Neural progenitor cell (in vitro differentiated cells): ENCODE measurements around the gene PAXIP1. TPM values are rescaled to one million over a fixed set of nuclear protein-coding genes. Genes with fewer than 3 reads are reported as not detected.
A peak's percentile ranks its signal among the peaks of the same experiment; 100 is the strongest.

ENCODE experiments used
- DNase-seq: peaks from one replicate; pipeline ENCODE4 v3.0.0-alpha.2; 2016; ENCODE audit warnings: low spot score
- H2AFZ ChIP-seq: fragments of 200-600 bp; sonication (generic); replicated peaks from 2 replicates; pipeline ENCODE4 v1.6.1; 2016; ENCODE audit warnings: antibody characterized with exemption
- H3F3A ChIP-seq: fragments of 200-600 bp; sonication (generic); 2 replicates; pipeline ENCODE4 v1.6.1; 2016; ENCODE audit warnings: antibody characterized with exemption, low read depth
- H3K27ac ChIP-seq: fragments of 200-600 bp; sonication (generic); 2 replicates; pipeline ENCODE4 v1.5.1; 2016; ENCODE audit warnings: mild to moderate bottlenecking
- H3K27me3 ChIP-seq: fragments of 200-600 bp; sonication (generic); 2 replicates; pipeline ENCODE4 v1.6.1; 2016; ENCODE audit warnings: mild to moderate bottlenecking, moderate library complexity
- H3K36me3 ChIP-seq: fragments of 200-600 bp; sonication (generic); 2 replicates; pipeline ENCODE4 v1.5.1; 2016
- H3K4me1 ChIP-seq: fragments of 200-600 bp; sonication (generic); 2 replicates; pipeline ENCODE4 v1.6.1; 2016; ENCODE audit warnings: mixed run types
- H3K4me2 ChIP-seq: fragments of 200-600 bp; sonication (generic); 2 replicates; pipeline ENCODE4 v1.6.1; 2016
- H3K4me3 ChIP-seq: fragments of 200-600 bp; sonication (generic); 2 replicates; pipeline ENCODE4 v1.5.1; 2016
- H3K79me2 ChIP-seq: fragments of 200-600 bp; sonication (generic); 2 replicates; pipeline ENCODE4 v1.6.1; 2016; ENCODE audit warnings: low read depth
- H3K9ac ChIP-seq: fragments of 200-600 bp; sonication (generic); 2 replicates; pipeline ENCODE4 v1.6.1; 2016
- H3K9me3 ChIP-seq: fragments of 200-600 bp; sonication (generic); 2 replicates; pipeline ENCODE4 v1.5.1; 2016; ENCODE audit warnings: low read depth
- H4K20me1 ChIP-seq: fragments of 200-600 bp; sonication (generic); 2 replicates; pipeline ENCODE4 v1.6.1; 2016; ENCODE audit warnings: low read depth
- H3K27ac Mint-ChIP-seq: 3 replicates; pipeline ENCODE4 v1.8.0; 2021; ENCODE audit warnings: mixed read lengths
- H3K27me3 Mint-ChIP-seq: 2 replicates; pipeline ENCODE4 v1.8.0; 2022; ENCODE audit warnings: low read depth, mild to moderate bottlenecking, inconsistent platforms, moderate library complexity, mixed read lengths; ENCODE audit not compliant: insufficient read depth
- H3K36me3 Mint-ChIP-seq: 3 replicates; pipeline ENCODE4 v1.8.0; 2021; ENCODE audit warnings: mixed read lengths
- H3K4me1 Mint-ChIP-seq: 3 replicates; pipeline ENCODE4 v1.8.0; 2021; ENCODE audit warnings: mixed read lengths
- H3K4me3 Mint-ChIP-seq: 3 replicates; pipeline ENCODE4 v1.8.0; 2021; ENCODE audit warnings: mild to moderate bottlenecking, moderate library complexity, mixed read lengths
- H3K9me3 Mint-ChIP-seq: 3 replicates; pipeline ENCODE4 v1.8.0; 2020; ENCODE audit warnings: mixed read lengths
- CTCF ChIP-seq: fragments of 200-600 bp; sonication (generic); IDR thresholded peaks from 2 replicates; pipeline ENCODE4 v1.5.1; 2017; ENCODE audit warnings: antibody characterized with exemption, mild to moderate bottlenecking
- EZH2 ChIP-seq: fragments of 200-600 bp; sonication (generic); IDR thresholded peaks from 2 replicates; pipeline ENCODE4 v1.6.1; 2017; ENCODE audit warnings: antibody characterized with exemption, mild to moderate bottlenecking, moderate library complexity
- EZH2phosphoT487 ChIP-seq: fragments of 200-600 bp; sonication (generic); IDR thresholded peaks from 2 replicates; pipeline ENCODE4 v1.6.1; 2017; ENCODE audit warnings: antibody characterized with exemption
- total RNA-seq: library from RNA; depleted of rRNA; stranded (reverse); fragments of >200 nt; gene quantifications from 2 replicates; pipeline ENCODE4 v1.2.3, GENCODE V29; 2015; ENCODE audit warnings: low replicate concordance

The PAXIP1 gene
- total RNA-seq, 1 donor from 2014 or later = 26.1 TPM

- Histone ChIP-seq H3K36me3 (no peaks in the 10 kb centered on the region), H3K79me2 (no peaks in the 10 kb centered on the region), H3K9me3 (no peaks in the 10 kb centered on the region), H3K4me2 (no peak overlapping the region), H3K4me1 (peaks cover 11% of the 10 kb centered on the region), H3K27ac (no peak overlapping the region), H3K27me3 (no peaks in the 10 kb centered on the region), H4K20me1 (no peaks in the 10 kb centered on the region), H2AFZ (no peak overlapping the region), H3K4me3 (no peak overlapping the region), H3K9ac (no peak overlapping the region), H3F3A (no peaks in the 10 kb centered on the region)
- peak; percentile 23 for DNase-seq
- no peak for TF ChIP-seq EZH2phosphoT487
- no peak for TF ChIP-seq CTCF
- Mint-ChIP-seq H3K9me3 (peaks cover 11% of the 10 kb centered on the region), H3K4me1 (peaks cover 10% of the 10 kb centered on the region), H3K4me3 (no peak overlapping the region), H3K27me3 (peaks cover 5% of the 10 kb centered on the region), H3K36me3 (no peaks in the 10 kb centered on the region), H3K27ac (no peak overlapping the region)
Observed at GRCh38 chr7:154903083-154903731, 99.7 kb downstream of the PAXIP1 start.

GRCh38 chr7:154902600-154903082 lies 100.3 kb downstream of the PAXIP1 start:
- Histone ChIP-seq H3K4me1 (peaks cover 11% of the 10 kb centered on the region), H4K20me1 (no peaks in the 10 kb centered on the region), H2AFZ (no peak overlapping the region), H3K9ac (no peak overlapping the region), H3K27ac (no peak overlapping the region), H3K9me3 (no peaks in the 10 kb centered on the region), H3K4me3 (no peak overlapping the region), H3K79me2 (no peaks in the 10 kb centered on the region), H3K4me2 (no peak overlapping the region), H3K27me3 (no peaks in the 10 kb centered on the region), H3K36me3 (no peaks in the 10 kb centered on the region), H3F3A (no peaks in the 10 kb centered on the region)
- no peak overlapping the region for H3K4me3 Mint-ChIP-seq
- peaks cover 10% of the 10 kb centered on the region for H3K4me1 Mint-ChIP-seq
- DNase-seq = no peak
- H3K27ac Mint-ChIP-seq = no peak overlapping the region
- H3K36me3 Mint-ChIP-seq = no peaks in the 10 kb centered on the region
- TF ChIP-seq CTCF (no peak), EZH2 (no peak), EZH2phosphoT487 (no peak)
- H3K27me3 Mint-ChIP-seq = peaks cover 2% of the 10 kb centered on the region
- peaks cover 7% of the 10 kb centered on the region for H3K9me3 Mint-ChIP-seq

DNA sequence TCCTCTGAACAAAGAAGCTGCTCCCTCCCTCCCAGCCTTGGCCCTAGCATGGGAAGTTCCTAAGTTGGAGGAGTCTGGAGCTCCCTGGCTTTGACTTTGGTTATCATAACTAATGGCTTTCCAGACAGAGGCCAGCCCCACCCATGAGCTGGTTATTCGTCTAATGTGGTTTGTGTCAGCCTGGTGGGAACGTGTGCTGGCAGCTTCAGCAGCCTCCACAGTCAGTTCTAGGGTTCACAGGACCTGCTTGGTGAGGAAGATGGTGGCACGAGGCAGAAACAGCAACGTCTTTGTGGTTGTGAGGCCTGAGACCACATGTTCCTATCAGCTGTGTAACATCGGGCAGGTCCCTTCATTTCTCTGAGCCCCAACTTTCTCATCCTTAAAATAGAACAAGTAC lies 103.1 kb downstream of the PAXIP1 start:
- Histone ChIP-seq H3K27ac (no peak overlapping the region), H3K79me2 (no peaks in the 10 kb centered on the region), H2AFZ (no peak overlapping the region), H4K20me1 (no peaks in the 10 kb centered on the region), H3K9me3 (no peaks in the 10 kb centered on the region), H3K27me3 (no peaks in the 10 kb centered on the region), H3K9ac (no peak overlapping the region), H3K4me1 (peaks cover 11% of the 10 kb centered on the region), H3K4me2 (no peak overlapping the region), H3K4me3 (no peak overlapping the region), H3F3A (no peaks in the 10 kb centered on the region), H3K36me3 (no peaks in the 10 kb centered on the region)
- no peaks in the 10 kb centered on the region for H3K9me3 Mint-ChIP-seq
- H3K27ac Mint-ChIP-seq = no peak overlapping the region
- H3K4me3 Mint-ChIP-seq = no peak overlapping the region
- H3K36me3 Mint-ChIP-seq = no peaks in the 10 kb centered on the region
- DNase-seq = no peak
- no peak for TF ChIP-seq CTCF
- TF ChIP-seq EZH2 = no peak
- TF ChIP-seq EZH2phosphoT487 = no peak
- H3K27me3 Mint-ChIP-seq = no peaks in the 10 kb centered on the region
- peaks cover 10% of the 10 kb centered on the region for H3K4me1 Mint-ChIP-seq
